ENCODE data around the gene NEXN.

The NEXN gene

GRCh38 chr1:77857552-77857951, 30.9 kb upstream of the NEXN start:
- no peak overlapping the region for H3K27ac ChIP-seq
- ChIA-PET POLR2A (ENCODE audit: low non-redundant PET) (no interaction called here), CTCF (interaction anchor here (0.7 kb wide), 1 partner anchor 185 kb away, joined by 3 read pairs; no protein-coding TSS in a partner anchor)
- no peak for DNase-seq (ENCODE audit: low spot score)
- no peak for TF ChIP-seq CTCF (conservative IDR thresholded peaks at IDR 0.05; ENCODE audit: low read depth)

- no peak for DNase-seq (ENCODE audit: low spot score)
- ChIA-PET POLR2A (ENCODE audit: low non-redundant PET) (no interaction called here), CTCF (interaction anchor here (0.5 to 0.7 kb wide), 2 partner anchors 10 to 54 kb away, joined by 3 to 5 read pairs; no protein-coding TSS in a partner anchor)
- no peak for TF ChIP-seq CTCF (conservative IDR thresholded peaks at IDR 0.05; ENCODE audit: low read depth)
- H3K27ac ChIP-seq = no peak overlapping the region
These were observed 29.7 kb upstream of the NEXN start for GRCh38 chr1:77858725-77859124.

GRCh38 chr1:77859248-77859647, 29.2 kb upstream of the NEXN start:
- POLR2A ChIA-PET (ENCODE audit: low non-redundant PET) = no interaction called here
- DNase-seq (ENCODE audit: low spot score) = no peak
- H3K27ac ChIP-seq = no peak overlapping the region
- CTCF ChIA-PET = interaction anchor here (0.5 kb wide), 2 partner anchors 55 to 90 kb away, joined by 3 read pairs; no protein-coding TSS in a partner anchor
- TF ChIP-seq CTCF (conservative IDR thresholded peaks at IDR 0.05; ENCODE audit: low read depth) = no peak

- DNase-seq (ENCODE audit: low spot score) = no peak
- no peak for TF ChIP-seq CTCF (conservative IDR thresholded peaks at IDR 0.05; ENCODE audit: low read depth)
- H3K27ac ChIP-seq = no peak overlapping the region
- POLR2A ChIA-PET (ENCODE audit: low non-redundant PET) = no interaction called here
- CTCF ChIA-PET = no interaction called here
These were observed 22.1 kb upstream of the NEXN start for GRCh38 chr1:77866296-77866695.

- H3K27ac ChIP-seq = no peak overlapping the region
- ChIA-PET CTCF (interaction anchor here (0.6 kb wide), 1 partner anchor 101 kb away, joined by 4 read pairs; no protein-coding TSS in a partner anchor), POLR2A (ENCODE audit: low non-redundant PET) (no interaction called here)
- TF ChIP-seq CTCF (conservative IDR thresholded peaks at IDR 0.05; ENCODE audit: low read depth) = no peak
- DNase-seq (ENCODE audit: low spot score) = no peak
These were observed 15.8 kb upstream of the NEXN start for GRCh38 chr1:77872645-77873044.

GRCh38 chr1:77873461-77873860, 15.0 kb upstream of the NEXN start:
- H3K27ac ChIP-seq = no peak overlapping the region
- DNase-seq (ENCODE audit: low spot score) = no peak
- TF ChIP-seq CTCF (conservative IDR thresholded peaks at IDR 0.05; ENCODE audit: low read depth) = no peak
- ChIA-PET POLR2A (ENCODE audit: low non-redundant PET) (no interaction called here), CTCF (no interaction called here)
